ENCODE measurements around the gene LRRC75A. TPM values are rescaled to one million over a fixed set of nuclear protein-coding genes. Genes with fewer than 3 reads are reported as not detected.
A peak's percentile ranks its signal among the peaks of the same experiment; 100 is the strongest.

Gene LRRC75A
- total and polyA plus RNA-seq, 2 experiments from 2014 or later: 5.3 to 26.2 TPM

DNA sequence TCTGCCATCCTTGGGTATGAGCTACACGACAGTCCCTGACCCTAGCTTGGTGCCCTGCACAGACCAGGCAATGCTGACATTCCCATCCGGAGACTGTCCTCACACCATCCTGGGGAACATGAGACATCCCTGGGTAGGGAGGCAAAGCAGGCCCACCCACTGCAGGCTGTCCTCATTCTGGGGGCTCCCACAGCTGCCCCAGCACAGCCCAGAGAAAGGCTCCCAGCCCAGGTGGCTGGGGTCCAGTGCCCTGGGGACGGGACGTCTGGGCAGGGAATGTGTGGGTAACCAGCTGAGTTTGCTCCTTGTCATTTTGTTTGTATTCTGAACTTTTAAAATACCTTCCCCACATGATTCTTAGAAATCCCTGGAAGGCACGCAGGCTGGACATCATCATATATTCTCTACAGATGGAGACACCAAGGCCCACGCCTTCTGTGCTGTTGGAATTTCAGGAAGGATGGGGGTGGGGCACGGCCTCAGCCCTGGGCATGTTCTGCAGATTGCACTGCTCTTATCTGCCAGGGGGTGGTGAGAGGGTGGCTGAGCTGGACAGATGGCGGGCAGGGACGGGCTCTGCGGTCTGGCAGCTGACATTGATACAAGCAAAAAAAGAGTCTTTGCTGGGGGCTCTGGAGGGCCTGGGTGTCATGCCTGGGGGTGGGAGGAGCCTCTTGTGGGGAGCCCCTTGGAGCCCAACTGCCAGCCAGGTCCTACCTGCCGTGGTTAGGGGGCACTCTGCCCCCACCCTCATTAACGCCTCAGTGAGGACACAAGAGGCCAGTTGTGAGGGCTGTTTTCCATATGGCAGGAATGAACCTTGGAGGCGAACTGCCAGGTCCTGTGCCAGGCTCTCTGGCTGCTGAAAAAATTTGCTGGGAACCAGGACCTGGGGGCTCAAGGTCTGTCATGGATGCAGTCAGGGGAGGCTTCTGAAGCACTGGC lies 28.4 kb downstream of the LRRC75A start:
- peaks cover 38% of the 10 kb centered on the region for H3K4me1 Mint-ChIP-seq
- Histone ChIP-seq H3K27me3 (ENCODE audit: insufficient read depth) (no peaks in the 10 kb centered on the region), H3K36me3 (ENCODE audit: insufficient read depth) (no peaks in the 10 kb centered on the region), H3K27ac (ENCODE audit: low read depth) (no peak overlapping the region), H3F3A (replicated peaks; ENCODE audit: low read depth) (no peaks in the 10 kb centered on the region), H3K4me1 (ENCODE audit: insufficient read depth) (peaks cover 22% of the 10 kb centered on the region), H3K9me2 (ENCODE audit: insufficient read depth) (no peaks in the 10 kb centered on the region), H2AFZ (no peak overlapping the region), H3K4me3 (no peak overlapping the region), H3K79me2 (replicated peaks; ENCODE audit: insufficient read depth) (no peaks in the 10 kb centered on the region), H3K4me2 (no peak overlapping the region), H4K20me1 (replicated peaks; ENCODE audit: insufficient read depth) (peaks cover 4% of the 10 kb centered on the region)
- H3K27me3 Mint-ChIP-seq (ENCODE audit: insufficient read depth, low read depth, poor library complexity): peaks cover 12% of the 10 kb centered on the region
- H3K27ac Mint-ChIP-seq: no peak overlapping the region
- ATAC-seq: peak; percentile 56
- peak; percentile 66 for DNase-seq (ENCODE audit: low spot score)
- no peaks in the 10 kb centered on the region; the same call in 2 of the 3 replicates for H3K9me3 Mint-ChIP-seq
- H3K4me3 Mint-ChIP-seq: no peak overlapping the region
- TF ChIP-seq, protein P1, sequence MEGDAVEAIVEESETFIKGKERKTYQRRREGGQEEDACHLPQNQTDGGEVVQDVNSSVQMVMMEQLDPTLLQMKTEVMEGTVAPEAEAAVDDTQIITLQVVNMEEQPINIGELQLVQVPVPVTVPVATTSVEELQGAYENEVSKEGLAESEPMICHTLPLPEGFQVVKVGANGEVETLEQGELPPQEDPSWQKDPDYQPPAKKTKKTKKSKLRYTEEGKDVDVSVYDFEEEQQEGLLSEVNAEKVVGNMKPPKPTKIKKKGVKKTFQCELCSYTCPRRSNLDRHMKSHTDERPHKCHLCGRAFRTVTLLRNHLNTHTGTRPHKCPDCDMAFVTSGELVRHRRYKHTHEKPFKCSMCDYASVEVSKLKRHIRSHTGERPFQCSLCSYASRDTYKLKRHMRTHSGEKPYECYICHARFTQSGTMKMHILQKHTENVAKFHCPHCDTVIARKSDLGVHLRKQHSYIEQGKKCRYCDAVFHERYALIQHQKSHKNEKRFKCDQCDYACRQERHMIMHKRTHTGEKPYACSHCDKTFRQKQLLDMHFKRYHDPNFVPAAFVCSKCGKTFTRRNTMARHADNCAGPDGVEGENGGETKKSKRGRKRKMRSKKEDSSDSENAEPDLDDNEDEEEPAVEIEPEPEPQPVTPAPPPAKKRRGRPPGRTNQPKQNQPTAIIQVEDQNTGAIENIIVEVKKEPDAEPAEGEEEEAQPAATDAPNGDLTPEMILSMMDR (conservative IDR thresholded peaks at IDR 0.05; ENCODE audit: low read depth in 2 of 2): peak; percentile 28 to 30; a peak in 2 of 4 replicates
- no peak for TF ChIP-seq POLR2AphosphoS5 (IDR thresholded peaks at IDR 0.05; ENCODE audit: low read depth)
- no peak for TF ChIP-seq ZNF331 (CRISPR knock-in tag; IDR thresholded peaks at IDR 0.05; ENCODE audit: low read depth)
- TF ChIP-seq ZNF114 (CRISPR knock-in tag; IDR thresholded peaks at IDR 0.05): no peak
- TF ChIP-seq, protein P2, sequence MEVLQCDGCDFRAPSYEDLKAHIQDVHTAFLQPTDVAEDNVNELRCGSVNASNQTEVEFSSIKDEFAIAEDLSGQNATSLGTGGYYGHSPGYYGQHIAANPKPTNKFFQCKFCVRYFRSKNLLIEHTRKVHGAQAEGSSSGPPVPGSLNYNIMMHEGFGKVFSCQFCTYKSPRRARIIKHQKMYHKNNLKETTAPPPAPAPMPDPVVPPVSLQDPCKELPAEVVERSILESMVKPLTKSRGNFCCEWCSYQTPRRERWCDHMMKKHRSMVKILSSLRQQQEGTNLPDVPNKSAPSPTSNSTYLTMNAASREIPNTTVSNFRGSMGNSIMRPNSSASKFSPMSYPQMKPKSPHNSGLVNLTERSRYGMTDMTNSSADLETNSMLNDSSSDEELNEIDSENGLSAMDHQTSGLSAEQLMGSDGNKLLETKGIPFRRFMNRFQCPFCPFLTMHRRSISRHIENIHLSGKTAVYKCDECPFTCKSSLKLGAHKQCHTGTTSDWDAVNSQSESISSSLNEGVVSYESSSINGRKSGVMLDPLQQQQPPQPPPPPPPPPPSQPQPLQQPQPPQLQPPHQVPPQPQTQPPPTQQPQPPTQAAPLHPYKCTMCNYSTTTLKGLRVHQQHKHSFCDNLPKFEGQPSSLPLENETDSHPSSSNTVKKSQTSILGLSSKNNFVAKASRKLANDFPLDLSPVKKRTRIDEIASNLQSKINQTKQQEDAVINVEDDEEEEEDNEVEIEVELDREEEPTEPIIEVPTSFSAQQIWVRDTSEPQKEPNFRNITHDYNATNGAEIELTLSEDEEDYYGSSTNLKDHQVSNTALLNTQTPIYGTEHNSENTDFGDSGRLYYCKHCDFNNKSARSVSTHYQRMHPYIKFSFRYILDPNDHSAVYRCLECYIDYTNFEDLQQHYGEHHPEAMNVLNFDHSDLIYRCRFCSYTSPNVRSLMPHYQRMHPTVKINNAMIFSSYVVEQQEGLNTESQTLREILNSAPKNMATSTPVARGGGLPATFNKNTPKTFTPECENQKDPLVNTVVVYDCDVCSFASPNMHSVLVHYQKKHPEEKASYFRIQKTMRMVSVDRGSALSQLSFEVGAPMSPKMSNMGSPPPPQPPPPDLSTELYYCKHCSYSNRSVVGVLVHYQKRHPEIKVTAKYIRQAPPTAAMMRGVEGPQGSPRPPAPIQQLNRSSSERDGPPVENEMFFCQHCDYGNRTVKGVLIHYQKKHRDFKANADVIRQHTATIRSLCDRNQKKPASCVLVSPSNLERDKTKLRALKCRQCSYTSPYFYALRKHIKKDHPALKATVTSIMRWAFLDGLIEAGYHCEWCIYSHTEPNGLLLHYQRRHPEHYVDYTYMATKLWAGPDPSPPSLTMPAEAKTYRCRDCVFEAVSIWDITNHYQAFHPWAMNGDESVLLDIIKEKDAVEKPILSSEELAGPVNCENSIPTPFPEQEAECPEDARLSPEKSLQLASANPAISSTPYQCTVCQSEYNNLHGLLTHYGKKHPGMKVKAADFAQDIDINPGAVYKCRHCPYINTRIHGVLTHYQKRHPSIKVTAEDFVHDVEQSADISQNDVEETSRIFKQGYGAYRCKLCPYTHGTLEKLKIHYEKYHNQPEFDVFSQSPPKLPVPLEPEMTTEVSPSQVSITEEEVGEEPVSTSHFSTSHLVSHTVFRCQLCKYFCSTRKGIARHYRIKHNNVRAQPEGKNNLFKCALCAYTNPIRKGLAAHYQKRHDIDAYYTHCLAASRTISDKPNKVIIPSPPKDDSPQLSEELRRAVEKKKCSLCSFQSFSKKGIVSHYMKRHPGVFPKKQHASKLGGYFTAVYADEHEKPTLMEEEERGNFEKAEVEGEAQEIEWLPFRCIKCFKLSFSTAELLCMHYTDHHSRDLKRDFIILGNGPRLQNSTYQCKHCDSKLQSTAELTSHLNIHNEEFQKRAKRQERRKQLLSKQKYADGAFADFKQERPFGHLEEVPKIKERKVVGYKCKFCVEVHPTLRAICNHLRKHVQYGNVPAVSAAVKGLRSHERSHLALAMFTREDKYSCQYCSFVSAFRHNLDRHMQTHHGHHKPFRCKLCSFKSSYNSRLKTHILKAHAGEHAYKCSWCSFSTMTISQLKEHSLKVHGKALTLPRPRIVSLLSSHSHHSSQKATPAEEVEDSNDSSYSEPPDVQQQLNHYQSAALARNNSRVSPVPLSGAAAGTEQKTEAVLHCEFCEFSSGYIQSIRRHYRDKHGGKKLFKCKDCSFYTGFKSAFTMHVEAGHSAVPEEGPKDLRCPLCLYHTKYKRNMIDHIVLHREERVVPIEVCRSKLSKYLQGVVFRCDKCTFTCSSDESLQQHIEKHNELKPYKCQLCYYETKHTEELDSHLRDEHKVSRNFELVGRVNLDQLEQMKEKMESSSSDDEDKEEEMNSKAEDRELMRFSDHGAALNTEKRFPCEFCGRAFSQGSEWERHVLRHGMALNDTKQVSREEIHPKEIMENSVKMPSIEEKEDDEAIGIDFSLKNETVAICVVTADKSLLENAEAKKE (CRISPR knock-in tag; IDR thresholded peaks at IDR 0.05): no peak
- peaks cover 11% of the 10 kb centered on the region; the same call in 2 of the 3 replicates for H3K36me3 Mint-ChIP-seq (ENCODE audit: low read depth)
